Measurements from ENCODE around the gene PRCP.

Gene PRCP

GRCh38 chr11:82787981-82788380, 112.2 kb downstream of the PRCP start:
- in situ Hi-C loops (cut with MboI; ENCODE audit: low sequenced_read_pairs) = no loop called here

DNA sequence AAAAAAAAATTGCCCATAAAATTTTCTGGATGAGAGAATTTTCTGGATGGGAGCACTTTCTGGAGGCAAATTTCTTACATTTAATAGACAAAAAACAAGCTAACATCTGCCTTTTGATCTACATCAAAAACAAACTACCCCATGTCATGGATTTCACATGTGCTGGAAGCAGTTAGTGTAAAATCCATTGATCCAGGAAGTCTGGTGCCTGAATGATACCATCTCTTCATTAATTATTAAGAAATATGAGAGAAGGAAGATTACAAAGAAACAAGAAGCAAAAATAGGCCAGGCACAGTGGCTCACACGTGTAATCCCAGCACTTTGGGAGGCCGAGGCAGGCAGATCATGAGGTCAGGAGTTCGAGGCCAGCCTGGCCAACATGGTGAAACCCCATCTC, 113.4 kb downstream of the PRCP start:
- in situ Hi-C loops (cut with MboI; ENCODE audit: low sequenced_read_pairs) = no loop called here

- in situ Hi-C loops (cut with MboI; ENCODE audit: low sequenced_read_pairs) = no loop called here
These were observed 114.2 kb downstream of the PRCP start for GRCh38 chr11:82786001-82786400.

DNA sequence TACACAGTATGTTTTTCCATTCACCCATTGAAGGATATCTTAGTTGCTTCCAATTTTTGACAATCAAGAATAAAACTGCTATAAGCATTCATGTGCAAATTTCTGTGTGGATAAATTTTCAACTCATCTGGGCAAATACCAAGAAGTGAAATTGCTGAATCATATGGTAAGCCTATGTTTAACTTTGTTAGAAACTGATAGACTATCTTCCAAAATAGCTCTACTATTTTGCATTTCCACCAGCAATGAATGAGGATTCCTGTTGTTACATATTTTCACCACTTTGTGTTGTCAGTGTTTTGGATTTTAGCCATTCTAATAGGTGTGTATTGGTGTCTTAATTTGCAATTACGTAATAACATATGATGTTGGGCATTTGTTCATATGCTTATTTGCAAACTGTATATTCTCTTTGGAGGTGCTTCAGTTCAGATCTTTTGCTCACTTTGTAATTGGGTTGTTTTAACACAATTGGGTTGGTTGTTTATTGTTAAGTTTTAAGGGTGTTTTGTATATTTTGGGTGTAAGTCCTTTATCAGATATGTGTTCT, 117.3 kb downstream of the PRCP start:
- in situ Hi-C loops (cut with MboI; ENCODE audit: low sequenced_read_pairs) = no loop called here

GRCh38 chr11:82778776-82779175, 121.5 kb downstream of the PRCP start:
- in situ Hi-C loops (cut with MboI; ENCODE audit: low sequenced_read_pairs) = no loop called here

GRCh38 chr11:82776377-82776776, 123.9 kb downstream of the PRCP start:
- in situ Hi-C loops (cut with MboI; ENCODE audit: low sequenced_read_pairs) = no loop called here

DNA sequence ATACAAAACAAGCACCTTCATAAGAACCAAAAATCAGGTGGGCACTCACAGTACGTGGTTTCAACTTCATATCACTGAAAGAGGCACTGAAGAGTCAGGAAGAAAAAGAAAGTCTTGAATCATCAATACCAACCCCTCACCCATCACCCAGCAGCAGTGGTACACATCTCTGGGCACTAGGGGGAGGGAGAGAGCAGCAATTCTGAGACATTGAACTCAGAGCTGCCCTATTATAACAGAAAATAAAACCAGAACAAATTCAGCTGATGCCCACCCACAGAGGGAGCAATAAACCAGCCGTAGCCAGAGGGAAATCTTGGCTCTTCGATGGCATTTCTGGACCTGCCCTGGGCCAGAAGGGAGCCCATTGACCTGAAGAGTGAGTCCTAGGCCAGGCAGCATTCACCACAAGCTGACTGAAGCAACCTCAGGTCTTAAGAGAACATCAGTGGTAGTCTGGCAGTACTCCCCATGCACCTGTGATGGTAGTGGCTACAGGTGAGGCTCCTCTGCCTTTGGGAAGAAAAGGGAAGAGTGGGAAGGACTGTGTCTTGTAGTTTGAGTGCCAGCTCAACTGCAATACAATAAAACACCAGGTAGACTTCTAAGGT, 124.4 kb downstream of the PRCP start:
- in situ Hi-C loops (cut with MboI; ENCODE audit: low sequenced_read_pairs) = no loop called here

DNA sequence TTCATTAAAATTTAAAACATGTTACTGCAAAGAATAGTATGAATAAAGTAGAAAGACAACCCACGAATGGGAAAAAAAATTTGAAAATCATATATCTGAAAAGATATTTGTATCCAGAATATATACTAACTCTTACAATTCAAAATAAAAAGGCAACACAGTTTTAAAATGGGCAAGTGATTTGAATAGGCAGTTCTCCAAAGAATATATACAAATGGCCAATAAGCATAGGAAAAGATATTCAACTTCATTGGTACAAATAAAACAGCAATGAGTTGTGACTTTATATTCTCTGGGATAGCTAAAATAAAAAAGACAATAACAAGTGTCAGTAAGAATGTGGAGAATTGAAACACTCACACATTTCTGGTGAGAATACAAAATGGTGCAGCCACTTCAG, 125.0 kb downstream of the PRCP start:
- in situ Hi-C loops (cut with MboI; ENCODE audit: low sequenced_read_pairs) = no loop called here

Data from hTERT RPE-1 (cell line).